ENCODE results near the gene CHIC2.

GRCh38 chr4:53994382-53995102, 69.9 kb downstream of the CHIC2 start:
- TF ChIP-seq POLR2A (IDR thresholded peaks at IDR 0.05) (no peak), CTCF (IDR thresholded peaks at IDR 0.05) (no peak)
